ENCODE results near the gene SMYD3.

- TF ChIP-seq CTCF (IDR thresholded peaks at IDR 0.05; ENCODE audit: poor library complexity, severe bottlenecking) (no peak), TAF1 (IDR thresholded peaks at IDR 0.05; ENCODE audit: low read depth) (no peak), EP300 (conservative IDR thresholded peaks at IDR 0.05; ENCODE audit: poor library complexity, severe bottlenecking) (no peak)
These were observed 630.5 kb downstream of the SMYD3 start for GRCh38 chr1:245876586-245876985.

All from neural cell (in vitro differentiated cells).